Measurements from ENCODE around the gene OSBPL6. TPM values are rescaled to one million over a fixed set of nuclear protein-coding genes. Genes with fewer than 3 reads are reported as not detected.

OSBPL6 gene
- total and polyA plus RNA-seq, 2 of the 13 experiments (the other 11 are each of a cell fraction or from before 2014, with no cell fraction given), result 0.03 to 0.11 TPM

GRCh38 chr2:178414266-178415247 is 220.2 kb downstream of the OSBPL6 start (continued):
- no peak for TF ChIP-seq DPF2 (CRISPR knock-in tag; IDR thresholded peaks at IDR 0.05; ENCODE audit: borderline replicate concordance, low read depth)
- TF ChIP-seq NFYC (CRISPR knock-in tag; IDR thresholded peaks at IDR 0.05), result no peak; the same call in 1 of the 2 replicates
- TF ChIP-seq ZBTB26 (CRISPR knock-in tag; IDR thresholded peaks at IDR 0.05; ENCODE audit: borderline replicate concordance), result peak; percentile 75; the same call in 1 of the 2 replicates
- TF ChIP-seq YY1 (IDR thresholded peaks at IDR 0.05; ENCODE audit: insufficient read depth, insufficient replicate concordance, low read depth, low read length), result peak; percentile 52
- TF ChIP-seq ZSCAN30 (CRISPR knock-in tag; IDR thresholded peaks at IDR 0.05), result no peak
- TF ChIP-seq TFAP4 (IDR thresholded peaks at IDR 0.05; ENCODE audit: borderline replicate concordance, low read depth), result no peak
- TF ChIP-seq ZNF562 (CRISPR knock-in tag; IDR thresholded peaks at IDR 0.05; ENCODE audit: borderline replicate concordance), result no peak
- TF ChIP-seq MYC (CRISPR knock-in tag; IDR thresholded peaks at IDR 0.05; ENCODE audit: borderline replicate concordance), result peak; percentile 45; the same call in 1 of the 2 replicates
- TF ChIP-seq NFRKB (IDR thresholded peaks at IDR 0.05), result no peak
- peak; percentile 86 for TF ChIP-seq RAD21 (CRISPR knock-in tag; IDR thresholded peaks at IDR 0.05)
- no peak for TF ChIP-seq NCOA1 (CRISPR knock-in tag; IDR thresholded peaks at IDR 0.05)
- TF ChIP-seq RAD51 (IDR thresholded peaks at IDR 0.05; ENCODE audit: borderline replicate concordance), result no peak
- peak; percentile 42; the same call in 1 of the 2 replicates for TF ChIP-seq PHF21A (CRISPR knock-in tag; IDR thresholded peaks at IDR 0.05)
- TF ChIP-seq ATF4 (CRISPR knock-in tag; IDR thresholded peaks at IDR 0.05), result peak; percentile 66 to 75; a peak in 2 of 4 replicates
- no peak for TF ChIP-seq FOXK2 (IDR thresholded peaks at IDR 0.05)
- TF ChIP-seq KDM5B (CRISPR knock-in tag; IDR thresholded peaks at IDR 0.05; ENCODE audit: borderline replicate concordance), result no peak
- TF ChIP-seq GTF2F1 (IDR thresholded peaks at IDR 0.05; ENCODE audit: low read length), result no peak
- TF ChIP-seq ZZZ3 (CRISPR knock-in tag; IDR thresholded peaks at IDR 0.05; ENCODE audit: borderline replicate concordance), result no peak
- TF ChIP-seq ZSCAN31 (CRISPR knock-in tag; IDR thresholded peaks at IDR 0.05; ENCODE audit: low read depth), result no peak
- no peak for TF ChIP-seq SNRNP70 (IDR thresholded peaks at IDR 0.05; ENCODE audit: low read depth, low read length)
- TF ChIP-seq NKX3-1 (CRISPR knock-in tag; IDR thresholded peaks at IDR 0.05), result no peak
- TF ChIP-seq FOXJ3 (CRISPR knock-in tag; IDR thresholded peaks at IDR 0.05; ENCODE audit: borderline replicate concordance), result peak; percentile 30; the same call in 1 of the 2 replicates
- TF ChIP-seq HMGXB4 (CRISPR knock-in tag; IDR thresholded peaks at IDR 0.05; ENCODE audit: borderline replicate concordance in 1 of 2, low read depth in 1 of 2), result peak; percentile 86 to 98
